HepG2 (cell line): ENCODE data around the gene MAGEA4. TPM values are rescaled to one million over a fixed set of nuclear protein-coding genes. Genes with fewer than 3 reads are reported as not detected.

Experiments used
- ATAC-seq: fragments of 200-7000 bp; cut with Tn5 transposase; 3 replicates; pipeline ENCODE4 v1.9.1; 2020; ENCODE audit warnings: mild to moderate bottlenecking, moderate library complexity
- BruUV-seq: library from RNA; stranded (reverse); fragments of 400-500 nt; replicated peaks from 2 replicates; lab custom pipeline; 2021; lab: Mats Ljungman, UMichigan
- CTCF ChIA-PET: fragments of 300-600 bp; formaldehyde crosslinking; extraction: SDS; loops from one replicate; lab custom pipeline; 2021; ENCODE audit warnings: low total read pairs, inconsistent platforms, low intra/inter-chr PET ratio; lab: Yijun Ruan, JAX
- POLR2A ChIA-PET: fragments of 350-600 bp; sonication (Branson Sonifier 250); formaldehyde crosslinking; loops from one replicate; lab custom pipeline; 2020; ENCODE audit warnings: antibody characterized with exemption, inconsistent platforms; lab: Yijun Ruan, JAX
- DNase-seq: peaks from one replicate; pipeline ENCODE4 v3.0.0-alpha.2; 2015; ENCODE audit warnings: low spot score
- FAIRE-seq: peaks from 3 replicates; lab custom pipeline; 2011; peaks lifted over from hg19 to GRCh38; lab: Jason Lieb, UNC
- H2AFZ ChIP-seq: one replicate; pipeline ENCODE4 v1.6.1; 2011; ENCODE audit warnings: low read length, inconsistent platforms
- H3K27ac ChIP-seq: fragments of 300-600 bp; 3 replicates; pipeline ENCODE4 v1.8.0; 2011; ENCODE audit warnings: mixed run types, mild to moderate bottlenecking, mixed read lengths, low read length, inconsistent platforms; ENCODE audit not compliant: insufficient read depth; ENCODE audit errors: extremely low read length
- H3K27me3 ChIP-seq, 2 experiments: fragments of 200-600 bp in 1 of 2; 2 replicates in 1 of 2; 3 replicates in 1 of 2; pipeline versions ENCODE4 v1.6.0 to v1.8.0; 2011; ENCODE audit warnings: low read length in 2 of 2, mild to moderate bottlenecking in 2 of 2, moderate library complexity in 2 of 2, inconsistent platforms in 1 of 2; ENCODE audit not compliant: insufficient read depth in 2 of 2, control insufficient read depth in 1 of 2
- H3K36me3 ChIP-seq, 2 experiments: fragments of 200-600 bp in 1 of 2; replicated peaks in 1 of 2; 2 replicates in 1 of 2; 3 replicates in 1 of 2; pipeline versions ENCODE4 v1.5.1 to v1.8.0; 2011; ENCODE audit warnings: low read length in 2 of 2, inconsistent platforms in 1 of 2; ENCODE audit not compliant: insufficient read depth in 2 of 2, control insufficient read depth in 1 of 2
- H3K4me1 ChIP-seq: 2 replicates; pipeline ENCODE4 v1.5.1; 2012; ENCODE audit warnings: low read length, inconsistent platforms; ENCODE audit not compliant: insufficient read depth
- H3K4me2 ChIP-seq: 2 replicates; pipeline ENCODE4 v1.6.0; 2011; ENCODE audit warnings: low read depth, low read length, inconsistent platforms
- H3K4me3 ChIP-seq, 3 experiments: fragments of 200-600 bp in 1 of 3; sonication (generic), shearing (Covaris generic) in 1 of 3; replicated peaks in 1 of 3; 2 replicates each; pipeline ENCODE4 v1.5.1; 2011 to 2016; ENCODE audit warnings: low read length in 3 of 3, inconsistent platforms in 2 of 3, low read depth in 2 of 3, mild to moderate bottlenecking in 2 of 3, control low read depth in 1 of 3, mixed read lengths in 1 of 3; ENCODE audit not compliant: insufficient read depth in 1 of 3
- H3K79me2 ChIP-seq: one replicate; pipeline ENCODE4 v1.6.1; 2011; ENCODE audit warnings: low read length, inconsistent platforms; ENCODE audit not compliant: insufficient read depth
- H3K9ac ChIP-seq: 2 replicates; pipeline ENCODE4 v1.6.0; 2011; ENCODE audit warnings: mild to moderate bottlenecking, low read depth, low read length, inconsistent platforms; ENCODE audit not compliant: insufficient read depth
- H3K9me3 ChIP-seq: 2 replicates; pipeline ENCODE4 v1.5.1; 2012; ENCODE audit warnings: mild to moderate bottlenecking, low read length
- H4K20me1 ChIP-seq: 2 replicates; pipeline ENCODE4 v1.6.0; 2011; ENCODE audit warnings: inconsistent platforms, mild to moderate bottlenecking, low read length, moderate library complexity; ENCODE audit not compliant: insufficient read depth
- AGO1 ChIP-seq: fragments of 200-400 bp; formaldehyde crosslinking; IDR thresholded peaks from 2 replicates; pipeline ENCODE4 v1.6.1; 2017; ENCODE audit warnings: mild to moderate bottlenecking, low read depth, low read length, moderate library complexity; ENCODE audit not compliant: poor library complexity, severe bottlenecking
- GABPA ChIP-seq, 2 experiments: IDR thresholded peaks; 2 replicates each; pipeline ENCODE4 v1.6.1; 2011 to 2016; ENCODE audit warnings: low read depth in 2 of 2, low read length in 1 of 2, missing biosample characterization in 1 of 2, missing genetic modification characterization in 1 of 2
- GRHL1 ChIP-seq: sonication (generic); formaldehyde crosslinking; conservative IDR thresholded peaks from 2 replicates; pipeline ENCODE4 v1.8.0; 2022; ENCODE audit warnings: missing genetic modification reagents
- IRF1 ChIP-seq: sonication (generic); formaldehyde crosslinking; IDR thresholded peaks from 2 replicates; pipeline ENCODE4 v1.4.0; 2020; ENCODE audit warnings: low read depth, mild to moderate bottlenecking, missing genetic modification reagents
- IRX3 ChIP-seq: sonication (generic); formaldehyde crosslinking; IDR thresholded peaks from 2 replicates; pipeline ENCODE4 v1.8.1; 2023; ENCODE audit warnings: mild to moderate bottlenecking, low read depth, missing genetic modification reagents, borderline replicate concordance
- MATR3 ChIP-seq: sonication (generic); formaldehyde crosslinking; IDR thresholded peaks from 2 replicates; pipeline ENCODE4 v1.4.0; 2020; ENCODE audit warnings: missing genetic modification reagents
- MED8 ChIP-seq: sonication (generic); formaldehyde crosslinking; IDR thresholded peaks from 2 replicates; pipeline ENCODE4 v1.8.1; 2023; ENCODE audit warnings: mild to moderate bottlenecking, missing genetic modification reagents; ENCODE audit not compliant: insufficient replicate concordance
- SMYD3 ChIP-seq: sonication (generic); formaldehyde crosslinking; IDR thresholded peaks from 2 replicates; pipeline ENCODE4 v1.8.1; 2023; ENCODE audit warnings: mild to moderate bottlenecking, missing genetic modification reagents
- ZBTB46 ChIP-seq: sonication (generic); formaldehyde crosslinking; IDR thresholded peaks from 2 replicates; pipeline ENCODE4 v1.4.0; 2020; ENCODE audit warnings: mild to moderate bottlenecking, missing genetic modification reagents, borderline replicate concordance
- ZMAT3 ChIP-seq: sonication (generic); formaldehyde crosslinking; conservative IDR thresholded peaks from 2 replicates; pipeline ENCODE4 v1.7.0; 2021; ENCODE audit warnings: missing genetic modification reagents
- ZNF260 ChIP-seq: sonication (generic); formaldehyde crosslinking; IDR thresholded peaks from 2 replicates; pipeline ENCODE4 v1.4.0; 2020; ENCODE audit warnings: missing genetic modification reagents, low read depth, mild to moderate bottlenecking, borderline replicate concordance
- ZNF263 ChIP-seq: sonication (generic); formaldehyde crosslinking; IDR thresholded peaks from 2 replicates; pipeline ENCODE4 v1.4.0; 2020; ENCODE audit warnings: missing genetic modification reagents
- ZNF891 ChIP-seq: sonication (generic); formaldehyde crosslinking; IDR thresholded peaks from 2 replicates; pipeline ENCODE4 v1.5.0; 2020; ENCODE audit warnings: mild to moderate bottlenecking, missing genetic modification reagents
- ZSCAN29 ChIP-seq: sonication (generic); formaldehyde crosslinking; conservative IDR thresholded peaks from 2 replicates; pipeline ENCODE4 v1.4.0; 2020; ENCODE audit warnings: mild to moderate bottlenecking, missing genetic modification reagents
- WGBS: methylation state at CpG from one replicate; pipeline ENCODE4 v1.1.6; 2017; ENCODE audit warnings: low lambda C conversion rate; 5-methylcytosine and 5-hydroxymethylcytosine counted together
- in situ Hi-C: cut with HindIII; loops from 2 replicates; pipeline ENCODE4 v1.10.0; 2017; ENCODE audit warnings: low pct_unique_long_range_greater_than_20kb; ENCODE audit not compliant: extremely low pct_ligation_motif_present
- intact Hi-C: fragments of 100-400 bp; cut with micrococcal nuclease; formaldehyde crosslinking; loops from one replicate; pipeline ENCODE4 v1.10.0; 2022; ENCODE audit not compliant: unreplicated experiment
- polyA plus RNA-seq, 8 experiments: library from polyadenylated mRNA; depleted of rRNA in 3 of 8; stranded (reverse) in 7 of 8; unstranded in 1 of 8; fragments of >200 nt; fragmentation: Illumina TruSeq in 4 of 8; extraction: Trizol in 4 of 8; gene quantifications; 2 replicates each; pipeline versions ENCODE4 v1.2.1 to v1.2.3, GENCODE V29; 2011 to 2016; ENCODE audit warnings: low read depth in 4 of 8, missing spikeins in 1 of 8, mixed read lengths in 1 of 8; ENCODE audit not compliant: insufficient read depth in 1 of 8
- total RNA-seq, 5 experiments: library from RNA; depleted of rRNA; stranded (reverse); fragments of >200 nt; fragmentation: Illumina TruSeq; extraction: Trizol; gene quantifications; 2 replicates each; pipeline ENCODE4 v1.2.3, GENCODE V29; 2016; ENCODE audit warnings: low read depth in 1 of 5

The MAGEA4 gene
- total and polyA plus RNA-seq, 2 of the 13 experiments (the other 11 are each of a cell fraction or from before 2014, with no cell fraction given) = not detected

GRCh38 chrX:151912780-151913179 is at the start of gene MAGEA4 (continued):
- TF ChIP-seq ZBTB46 (CRISPR knock-in tag) (no peak), ZMAT3 (CRISPR knock-in tag) (no peak)

GRCh38 chrX:151870602-151871001 is 42.1 kb upstream of the MAGEA4 start:
- no peaks in the 10 kb centered on the region for H3K9me3 ChIP-seq
- H3K27me3 ChIP-seq = no peaks in the 10 kb centered on the region
- DNase-seq (peak; percentile 2), ATAC-seq (no peak)
- H3K36me3 ChIP-seq = no peaks in the 10 kb centered on the region
- H3K27ac ChIP-seq = no peak overlapping the region
- no peak overlapping the region for H2AFZ ChIP-seq
- H3K9ac ChIP-seq = no peak overlapping the region
- BruUV-seq = no TSS peak
- no peak overlapping the region for H3K4me3 ChIP-seq
- TF ChIP-seq IRX3 (no peak), ZNF260 (CRISPR knock-in tag) (no peak), MATR3 (CRISPR knock-in tag) (no peak), ZNF263 (CRISPR knock-in tag) (no peak), GRHL1 (CRISPR knock-in tag) (no peak), ZNF891 (CRISPR knock-in tag) (no peak), IRF1 (no peak), GABPA (IDR thresholded peaks at IDR 0.05; ENCODE audit: low read depth, low read length) (no peak), GABPA (CRISPR knock-in tag; IDR thresholded peaks at IDR 0.05; ENCODE audit: low read depth) (no peak), SMYD3 (CRISPR knock-in tag) (no peak), AGO1 (no peak), ZSCAN29 (no peak), MED8 (CRISPR knock-in tag) (no peak)
- TF ChIP-seq, all 625 proteins: peak for 0
- in situ Hi-C loops (no loop called here), intact Hi-C loops (no loop called here)
- no peaks in the 10 kb centered on the region for H3K4me1 ChIP-seq
- no peak for FAIRE-seq
- CTCF ChIA-PET = no interaction called here
- H3K79me2 ChIP-seq = no peaks in the 10 kb centered on the region
- WGBS = 13% methylated on average over 1 of the region's 1 CpG
- POLR2A ChIA-PET = no interaction called here
- H4K20me1 ChIP-seq = no peaks in the 10 kb centered on the region
- H3K4me2 ChIP-seq = no peak overlapping the region
